ENCODE measurements around the gene STOX2.

STOX2 gene

DNA sequence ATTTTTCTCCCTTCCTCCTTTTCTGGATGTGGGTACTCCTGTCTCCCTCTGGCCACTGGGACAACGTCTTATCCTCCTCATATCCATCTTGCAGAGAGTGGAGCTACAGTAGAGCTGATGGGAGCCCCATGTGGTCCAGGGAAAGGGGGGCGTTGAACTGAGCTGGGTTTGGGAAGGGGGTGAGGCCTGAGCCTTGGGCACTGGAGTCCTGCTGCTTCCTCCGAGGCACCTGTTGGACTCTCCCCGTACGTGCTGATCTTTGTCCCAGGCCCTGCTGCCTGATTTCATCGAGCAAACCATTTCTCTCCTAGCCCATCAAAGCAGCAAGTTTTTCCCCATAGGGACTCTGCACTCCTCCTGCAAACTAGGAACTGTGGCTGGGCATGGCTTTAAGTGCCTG lies 94.3 kb downstream of the STOX2 start:
- TF ChIP-seq, protein P1, sequence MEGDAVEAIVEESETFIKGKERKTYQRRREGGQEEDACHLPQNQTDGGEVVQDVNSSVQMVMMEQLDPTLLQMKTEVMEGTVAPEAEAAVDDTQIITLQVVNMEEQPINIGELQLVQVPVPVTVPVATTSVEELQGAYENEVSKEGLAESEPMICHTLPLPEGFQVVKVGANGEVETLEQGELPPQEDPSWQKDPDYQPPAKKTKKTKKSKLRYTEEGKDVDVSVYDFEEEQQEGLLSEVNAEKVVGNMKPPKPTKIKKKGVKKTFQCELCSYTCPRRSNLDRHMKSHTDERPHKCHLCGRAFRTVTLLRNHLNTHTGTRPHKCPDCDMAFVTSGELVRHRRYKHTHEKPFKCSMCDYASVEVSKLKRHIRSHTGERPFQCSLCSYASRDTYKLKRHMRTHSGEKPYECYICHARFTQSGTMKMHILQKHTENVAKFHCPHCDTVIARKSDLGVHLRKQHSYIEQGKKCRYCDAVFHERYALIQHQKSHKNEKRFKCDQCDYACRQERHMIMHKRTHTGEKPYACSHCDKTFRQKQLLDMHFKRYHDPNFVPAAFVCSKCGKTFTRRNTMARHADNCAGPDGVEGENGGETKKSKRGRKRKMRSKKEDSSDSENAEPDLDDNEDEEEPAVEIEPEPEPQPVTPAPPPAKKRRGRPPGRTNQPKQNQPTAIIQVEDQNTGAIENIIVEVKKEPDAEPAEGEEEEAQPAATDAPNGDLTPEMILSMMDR (IDR thresholded peaks at IDR 0.05; ENCODE audit: low read length, missing control alignments) = no peak
- no peak for DNase-seq (ENCODE audit: low read depth)
- H3K4me3 ChIP-seq (replicated peaks; ENCODE audit: low read depth, low read length) = no peak overlapping the region

DNA sequence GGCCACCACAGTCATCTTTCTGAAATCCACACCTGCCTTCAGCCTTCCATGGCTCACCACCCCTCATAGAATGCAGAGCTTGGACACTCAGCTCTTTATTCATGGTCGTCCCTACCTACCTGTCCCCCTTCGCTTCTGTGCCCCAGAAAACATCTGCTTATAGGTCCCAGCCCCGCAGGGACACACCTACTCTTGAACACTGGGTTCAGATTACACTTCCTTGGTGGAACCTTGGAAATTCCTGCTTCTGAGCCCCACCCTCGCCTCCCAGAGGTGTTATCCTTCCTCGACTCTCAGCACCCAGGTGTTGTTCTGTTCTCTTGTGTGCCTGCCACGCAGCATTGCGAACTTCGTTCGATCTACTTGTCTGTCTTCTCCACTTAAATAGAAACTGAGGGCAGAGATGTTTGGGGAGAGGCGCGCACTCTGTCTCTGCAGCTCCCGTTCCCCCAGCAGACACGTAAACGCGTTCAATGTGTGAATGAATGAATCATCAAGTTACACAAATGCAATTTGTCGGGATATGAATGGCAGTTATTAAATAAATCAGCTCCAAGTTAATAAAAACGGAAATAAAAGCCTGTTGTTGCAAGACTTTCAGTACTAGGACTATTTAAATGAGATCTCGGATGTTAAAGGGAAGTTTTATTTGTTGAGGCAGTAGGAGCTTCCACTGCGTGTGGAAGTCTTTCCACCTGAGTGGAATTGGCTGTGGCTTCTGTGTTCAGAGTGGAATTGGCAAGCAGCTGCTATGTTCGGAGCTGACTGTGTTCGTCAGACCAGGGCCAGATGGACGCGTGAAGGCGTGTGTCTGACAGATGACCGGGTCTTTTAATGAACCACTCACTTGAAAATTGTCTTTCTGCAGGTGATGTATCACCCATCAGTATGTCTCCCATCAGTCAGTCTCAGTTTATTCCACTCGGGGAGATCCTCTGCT lies 95.6 kb downstream of the STOX2 start:
- no peak for DNase-seq (ENCODE audit: low read depth)
- no peak overlapping the region for H3K4me3 ChIP-seq (replicated peaks; ENCODE audit: low read depth, low read length)
- TF ChIP-seq, protein P1 (IDR thresholded peaks at IDR 0.05; ENCODE audit: low read length, missing control alignments) = no peak

DNA sequence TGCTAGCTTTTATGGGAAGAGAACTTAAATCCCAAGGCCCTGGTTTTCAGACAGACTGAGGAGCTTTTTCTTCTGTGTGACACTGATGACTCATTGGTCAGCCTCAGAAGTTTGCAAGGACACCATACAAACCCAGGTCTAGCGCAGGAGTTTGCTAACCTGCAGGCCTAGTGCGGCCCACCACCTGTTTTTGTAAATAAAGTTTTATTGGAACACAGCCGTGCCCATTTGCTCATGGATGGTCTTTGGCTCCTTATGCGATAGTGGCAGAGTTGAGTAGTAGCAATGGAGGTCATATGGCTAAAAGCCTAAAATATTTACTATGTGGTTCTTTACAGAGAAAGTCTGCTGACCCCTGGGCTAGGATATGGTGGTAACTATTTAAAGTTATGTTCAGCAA lies 98.3 kb downstream of the STOX2 start:
- no peak for DNase-seq (ENCODE audit: low read depth)
- no peak overlapping the region for H3K4me3 ChIP-seq (replicated peaks; ENCODE audit: low read depth, low read length)
- TF ChIP-seq, protein P1 (IDR thresholded peaks at IDR 0.05; ENCODE audit: low read length, missing control alignments) = no peak

DNA sequence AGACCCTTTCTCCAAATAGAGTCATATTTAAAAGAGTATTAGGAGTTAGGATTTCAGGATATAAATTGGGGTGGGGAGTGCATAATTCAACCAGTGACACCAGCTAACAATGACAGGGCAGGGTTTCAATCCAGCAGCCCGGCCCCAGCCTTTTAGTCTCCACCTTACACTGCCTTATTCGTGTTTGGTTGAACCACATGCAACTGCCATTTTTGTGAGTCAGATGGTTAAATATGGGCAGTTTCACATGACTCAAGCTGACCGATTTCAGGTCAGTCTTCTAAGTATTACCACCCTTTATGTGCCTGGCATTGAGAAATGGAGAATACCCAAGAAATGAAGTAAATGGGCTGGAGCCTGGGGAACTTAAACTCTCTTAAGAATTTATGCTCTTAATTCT lies 102.8 kb downstream of the STOX2 start:
- H3K4me3 ChIP-seq (replicated peaks; ENCODE audit: low read depth, low read length) = no peak overlapping the region
- no peak for DNase-seq (ENCODE audit: low read depth)
- TF ChIP-seq, protein P1 (IDR thresholded peaks at IDR 0.05; ENCODE audit: low read length, missing control alignments) = no peak

DNA sequence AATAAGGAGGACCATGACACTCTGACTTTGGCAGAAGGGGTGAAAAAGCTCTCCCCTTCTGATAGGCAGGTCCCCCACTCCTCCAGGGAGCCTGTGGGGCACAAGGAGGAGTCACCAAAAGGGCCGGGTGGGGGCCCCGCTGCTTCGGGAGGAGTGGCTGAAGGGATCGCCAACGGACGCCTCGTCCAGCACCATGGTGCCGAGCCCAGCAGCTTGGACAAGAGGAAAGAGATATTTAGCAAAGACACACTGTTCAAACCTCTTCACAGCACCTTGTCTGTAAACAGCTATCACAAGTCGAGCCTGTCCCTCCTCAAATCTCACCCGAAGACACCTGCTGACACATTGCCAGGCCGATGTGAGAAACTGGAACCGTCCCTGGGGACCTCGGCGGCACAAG lies 105.6 kb downstream of the STOX2 start:
- TF ChIP-seq, protein P1 (IDR thresholded peaks at IDR 0.05; ENCODE audit: low read length, missing control alignments) = no peak
- no peak for DNase-seq (ENCODE audit: low read depth)
- H3K4me3 ChIP-seq (replicated peaks; ENCODE audit: low read depth, low read length) = no peak overlapping the region

DNA sequence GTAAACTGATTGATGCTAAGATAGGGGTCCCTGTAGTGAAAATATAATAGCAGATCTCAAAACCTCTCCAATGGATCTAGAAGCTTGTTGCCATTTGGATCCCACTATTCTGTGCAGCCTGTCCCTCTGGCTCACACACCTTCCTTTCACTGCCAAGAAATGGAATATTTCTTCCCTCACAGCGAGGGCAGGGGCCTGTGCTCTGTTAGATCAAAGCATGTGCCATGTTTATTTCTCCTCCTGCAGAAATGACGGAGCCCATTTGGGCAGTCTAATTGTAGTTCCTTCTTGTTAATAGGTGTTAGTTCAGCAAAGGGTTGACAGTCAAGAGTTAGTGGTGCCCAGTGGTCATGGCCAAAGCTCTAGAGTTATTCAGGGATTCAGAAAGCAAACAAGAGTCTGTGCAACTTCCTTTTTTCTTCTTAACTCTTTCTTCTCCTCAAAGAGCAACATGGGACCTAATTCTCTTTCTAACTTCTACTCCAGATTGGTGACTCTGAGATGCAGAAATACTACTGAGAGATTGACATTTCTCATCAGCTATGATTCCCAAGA lies 106.8 kb downstream of the STOX2 start:
- no peak overlapping the region for H3K4me3 ChIP-seq (replicated peaks; ENCODE audit: low read depth, low read length)
- TF ChIP-seq, protein P1 (IDR thresholded peaks at IDR 0.05; ENCODE audit: low read length, missing control alignments) = no peak
- DNase-seq (ENCODE audit: low read depth) = no peak
